HFF-Myc (cell line): ENCODE data around the gene CNPPD1.
A peak's percentile ranks its signal among the peaks of the same experiment; 100 is the strongest.

Experiments used
- DNase-seq: peaks from one replicate; pipeline ENCODE4 v3.0.0-alpha.2; 2011; ENCODE audit warnings: low read depth; ENCODE audit errors: extremely low read depth
- H3K4me3 ChIP-seq: replicated peaks from 2 replicates; pipeline ENCODE4 v1.5.1; 2011; ENCODE audit warnings: low read depth, mild to moderate bottlenecking, control low read depth, low read length
- TF ChIP-seq, protein P1 (sequence below): IDR thresholded peaks from 2 replicates; pipeline ENCODE4 v1.5.1; 2012; ENCODE audit warnings: mild to moderate bottlenecking, low read depth, low read length, control low read depth; ENCODE audit errors: missing control alignments

The CNPPD1 gene

DNA sequence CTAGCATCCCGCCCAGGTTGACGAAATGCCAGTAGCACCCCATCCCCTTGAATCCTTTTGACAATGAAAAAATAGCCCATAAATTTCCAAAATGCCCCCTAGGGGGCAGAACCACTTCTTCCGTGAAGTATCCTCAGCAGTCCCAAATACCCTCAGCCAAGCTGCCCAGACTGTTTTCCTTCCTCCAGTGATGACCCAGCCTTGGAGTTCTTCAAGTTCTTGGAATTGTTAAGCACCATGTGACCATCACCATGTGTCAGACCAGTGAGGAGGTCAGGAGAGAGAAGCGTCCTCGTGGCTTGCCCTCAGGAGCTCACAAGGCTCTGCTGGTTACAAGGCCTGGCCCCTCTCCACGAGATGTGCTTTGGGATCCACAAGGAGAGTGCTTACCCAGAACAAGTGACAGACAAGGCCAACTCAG lies 5.5 kb downstream of the CNPPD1 start:
- DNase-seq: peak; percentile 59
- no peak overlapping the region for H3K4me3 ChIP-seq
- TF ChIP-seq, protein P1, sequence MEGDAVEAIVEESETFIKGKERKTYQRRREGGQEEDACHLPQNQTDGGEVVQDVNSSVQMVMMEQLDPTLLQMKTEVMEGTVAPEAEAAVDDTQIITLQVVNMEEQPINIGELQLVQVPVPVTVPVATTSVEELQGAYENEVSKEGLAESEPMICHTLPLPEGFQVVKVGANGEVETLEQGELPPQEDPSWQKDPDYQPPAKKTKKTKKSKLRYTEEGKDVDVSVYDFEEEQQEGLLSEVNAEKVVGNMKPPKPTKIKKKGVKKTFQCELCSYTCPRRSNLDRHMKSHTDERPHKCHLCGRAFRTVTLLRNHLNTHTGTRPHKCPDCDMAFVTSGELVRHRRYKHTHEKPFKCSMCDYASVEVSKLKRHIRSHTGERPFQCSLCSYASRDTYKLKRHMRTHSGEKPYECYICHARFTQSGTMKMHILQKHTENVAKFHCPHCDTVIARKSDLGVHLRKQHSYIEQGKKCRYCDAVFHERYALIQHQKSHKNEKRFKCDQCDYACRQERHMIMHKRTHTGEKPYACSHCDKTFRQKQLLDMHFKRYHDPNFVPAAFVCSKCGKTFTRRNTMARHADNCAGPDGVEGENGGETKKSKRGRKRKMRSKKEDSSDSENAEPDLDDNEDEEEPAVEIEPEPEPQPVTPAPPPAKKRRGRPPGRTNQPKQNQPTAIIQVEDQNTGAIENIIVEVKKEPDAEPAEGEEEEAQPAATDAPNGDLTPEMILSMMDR: peak; percentile 79

DNA sequence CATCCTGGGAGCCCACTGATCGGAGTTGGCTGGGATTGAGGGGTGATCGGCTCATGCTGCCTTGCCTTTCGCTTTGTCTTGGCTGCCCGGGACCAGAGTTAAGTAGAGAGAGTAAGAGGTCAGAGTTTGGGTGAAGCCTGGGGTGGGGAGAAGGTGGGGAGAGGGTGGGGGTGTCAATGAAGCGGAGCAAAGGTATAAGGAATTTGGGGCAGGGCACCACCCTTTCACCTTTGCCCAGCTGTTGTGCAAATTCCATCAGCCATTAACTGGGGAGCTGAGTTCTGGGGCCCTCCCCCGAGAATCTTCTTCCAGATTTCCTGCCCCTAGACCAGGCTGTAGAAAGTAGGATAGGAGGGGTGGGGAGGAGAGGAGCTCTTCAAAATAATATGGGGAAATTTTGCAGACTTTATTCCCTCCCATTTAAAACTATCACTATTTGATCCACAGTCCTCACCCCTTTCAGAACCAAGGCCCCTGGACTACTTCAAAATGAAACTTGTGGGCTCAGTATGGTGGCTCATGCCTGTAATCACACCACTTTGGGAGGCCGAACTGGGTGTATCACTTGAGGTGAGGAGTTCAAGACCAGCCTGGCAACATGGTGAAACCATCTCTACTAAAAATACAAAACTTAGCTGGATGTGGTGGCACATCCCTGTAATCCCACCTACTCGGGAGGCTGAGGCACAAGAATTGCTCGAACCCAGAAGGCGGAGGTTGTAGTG lies 6.6 kb downstream of the CNPPD1 start, which contains the start of gene SLC23A3:
TSS of gene SLC23A3 (minus strand) at position 100 of the 725 bp plus-strand sequence. CDS start at position 55, 45 bp downstream.
- DNase-seq: no peak
- TF ChIP-seq, protein P1: no peak
- H3K4me3 ChIP-seq: no peak within 1 kb of the TSS

DNA sequence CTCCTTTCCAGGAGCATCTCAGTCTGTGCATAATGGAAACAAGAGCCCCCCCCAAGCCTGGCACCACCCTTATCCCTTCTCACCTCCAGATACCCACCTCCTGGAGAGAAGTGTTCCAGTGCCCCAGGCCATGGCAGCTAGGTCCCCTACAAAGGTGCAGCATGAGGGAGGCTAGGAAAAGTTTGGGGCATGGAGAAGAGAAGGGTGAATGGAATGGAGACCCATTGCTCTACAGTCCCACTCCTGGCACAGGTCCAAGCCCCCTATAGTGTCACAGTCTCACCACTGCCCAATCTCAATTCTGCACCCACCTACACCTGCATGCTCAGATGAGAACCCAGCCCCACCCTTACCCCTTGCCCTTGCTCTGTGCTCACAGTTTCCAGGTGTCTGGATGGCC lies 7.8 kb downstream of the CNPPD1 start:
- H3K4me3 ChIP-seq: no peak overlapping the region
- TF ChIP-seq, protein P1: no peak
- no peak for DNase-seq

DNA sequence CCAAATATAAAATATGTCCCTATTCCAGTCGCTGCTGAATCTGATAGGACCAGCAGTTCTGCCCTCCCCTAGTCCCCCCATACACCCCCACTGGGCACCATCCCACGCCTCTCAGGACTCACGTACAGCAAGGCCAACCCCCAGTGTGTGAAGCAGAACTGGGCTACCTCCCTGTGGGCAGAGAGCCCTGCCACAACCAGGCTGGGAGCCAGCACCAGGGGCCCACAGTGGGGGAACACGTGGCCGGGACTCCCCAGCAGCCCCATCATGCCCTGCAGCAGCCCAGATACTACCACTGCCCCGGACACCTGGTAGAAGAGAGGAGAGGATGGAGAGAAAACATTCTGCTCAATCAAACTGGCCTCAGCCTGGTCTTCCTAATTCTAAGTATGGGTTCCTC lies 8.2 kb downstream of the CNPPD1 start:
- no peak for DNase-seq

DNA sequence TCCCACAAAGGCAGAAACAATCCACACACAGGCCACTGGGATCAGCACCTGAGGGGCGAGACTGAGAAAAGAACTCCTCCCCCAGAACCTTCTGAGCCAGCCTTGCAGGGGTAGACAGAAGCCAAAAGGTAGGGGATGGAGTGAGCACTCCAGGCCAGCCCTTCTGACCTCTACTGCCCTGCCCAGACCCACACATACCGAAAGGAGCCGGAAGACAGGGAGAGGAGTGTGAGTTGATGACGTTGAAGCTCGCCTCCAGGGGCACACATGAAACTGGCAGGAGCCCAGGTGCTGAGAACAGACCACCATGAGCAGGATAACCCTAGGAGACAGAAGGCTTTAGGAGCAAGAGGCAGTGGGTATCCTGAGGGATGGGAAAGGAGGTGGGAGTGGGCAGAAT lies 8.7 kb downstream of the CNPPD1 start:
- TF ChIP-seq, protein P1: no peak
- DNase-seq: no peak
- no peak overlapping the region for H3K4me3 ChIP-seq

More for the DNA sequence above, 8.2 kb downstream of the CNPPD1 start:
- H3K4me3 ChIP-seq: no peak overlapping the region
- TF ChIP-seq, protein P1: no peak

DNA sequence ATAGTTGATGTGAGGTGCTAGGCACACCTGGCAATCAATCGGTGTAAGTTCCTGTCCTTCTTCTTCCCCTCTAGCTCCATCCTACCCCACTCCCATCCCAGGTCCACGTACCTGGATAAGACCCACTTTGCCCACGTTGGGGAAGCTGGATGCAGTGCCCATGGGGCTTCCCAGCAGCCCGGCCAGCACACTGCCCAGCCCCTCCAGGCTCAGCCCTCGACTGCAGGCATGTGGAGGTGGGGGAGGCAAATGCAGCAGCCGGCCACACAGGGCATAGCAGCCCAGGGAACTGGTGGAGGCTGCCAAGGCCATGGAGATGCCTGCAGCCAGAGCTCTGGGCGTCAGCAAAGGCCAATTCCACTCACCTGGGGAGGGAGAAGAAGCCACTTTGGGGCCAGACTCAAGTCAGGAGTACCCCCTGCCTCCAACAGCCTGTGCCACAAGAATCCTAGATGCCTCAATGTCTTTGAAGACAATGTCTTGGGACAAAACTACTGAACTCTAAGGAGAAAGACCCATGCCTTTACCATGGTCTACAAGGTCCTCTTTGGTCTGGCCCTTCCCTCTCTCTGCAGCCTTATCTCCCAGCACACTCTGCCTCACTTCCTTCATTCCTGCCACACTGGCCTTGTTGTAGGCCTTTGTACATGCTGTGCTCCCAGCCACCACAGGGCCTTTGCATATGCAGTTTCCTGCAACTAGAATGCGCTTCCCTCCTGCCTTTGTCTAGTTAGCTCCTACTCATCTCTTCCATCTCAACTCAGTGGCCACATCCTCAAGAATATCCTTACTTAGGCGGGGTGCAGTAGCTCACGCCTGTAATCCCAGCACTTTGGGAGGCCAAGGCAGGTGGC lies 11.4 kb downstream of the CNPPD1 start:
- TF ChIP-seq, protein P1: no peak
- DNase-seq: no peak
- no peak overlapping the region for H3K4me3 ChIP-seq
